H9 (cell line): ENCODE results near the gene TMTC2. TPM values are rescaled to one million over a fixed set of nuclear protein-coding genes. Genes with fewer than 3 reads are reported as not detected.

Experiments
- DNase-seq: peaks from one replicate; pipeline ENCODE4 v3.0.0-alpha.2; 2017
- H2AFZ ChIP-seq: one replicate; pipeline ENCODE4 v1.6.1; 2013; ENCODE audit warnings: mild to moderate bottlenecking, low read length, control low read depth, moderate library complexity
- H2AK5ac ChIP-seq: 2 replicates; pipeline ENCODE4 v1.6.1; 2013; ENCODE audit warnings: low read length, control low read depth, mixed read lengths; ENCODE audit not compliant: insufficient read length
- H2BK120ac ChIP-seq: one replicate; pipeline ENCODE4 v1.6.1; 2013; ENCODE audit warnings: low read depth, mild to moderate bottlenecking, low read length, control low read depth, inconsistent platforms; ENCODE audit not compliant: poor library complexity, severe bottlenecking
- H2BK12ac ChIP-seq: 2 replicates; pipeline ENCODE4 v1.6.1; 2013; ENCODE audit warnings: low read length, control low read depth, mixed read lengths, low read depth; ENCODE audit not compliant: insufficient read length
- H2BK15ac ChIP-seq: 2 replicates; pipeline ENCODE4 v1.6.1; 2013; ENCODE audit warnings: low read depth, low read length, control low read depth
- H2BK20ac ChIP-seq: one replicate; pipeline ENCODE4 v1.6.1; 2013; ENCODE audit warnings: low read depth, mild to moderate bottlenecking, low read length, control low read depth, inconsistent platforms; ENCODE audit not compliant: poor library complexity, severe bottlenecking
- H2BK5ac ChIP-seq: 2 replicates; pipeline ENCODE4 v1.6.1; 2013; ENCODE audit warnings: low read length, control low read depth, mixed read lengths; ENCODE audit not compliant: insufficient read length
- H3K14ac ChIP-seq: 2 replicates; pipeline ENCODE4 v1.6.1; 2013; ENCODE audit warnings: low read length, control low read depth; ENCODE audit not compliant: insufficient read depth
- H3K18ac ChIP-seq: 2 replicates; pipeline ENCODE4 v1.6.1; 2013; ENCODE audit warnings: low read depth, mild to moderate bottlenecking, mixed read lengths, low read length, control low read depth; ENCODE audit not compliant: insufficient read length
- H3K23ac ChIP-seq: 2 replicates; pipeline ENCODE4 v1.6.1; 2013; ENCODE audit warnings: low read length, control low read depth, mixed read lengths, low read depth; ENCODE audit not compliant: insufficient read length
- H3K23me2 ChIP-seq: 2 replicates; pipeline ENCODE4 v1.6.1; 2013; ENCODE audit warnings: low read depth, mild to moderate bottlenecking, mixed read lengths, low read length, control low read depth; ENCODE audit not compliant: insufficient read length, poor library complexity, severe bottlenecking
- H3K27ac ChIP-seq: 2 replicates; pipeline ENCODE4 v1.5.1; 2013; ENCODE audit warnings: low read length, control low read depth, mixed read lengths, low read depth; ENCODE audit not compliant: insufficient read length
- H3K27me3 ChIP-seq: 2 replicates; pipeline ENCODE4 v1.6.1; 2013; ENCODE audit warnings: low read length, control low read depth, inconsistent platforms; ENCODE audit not compliant: insufficient read depth
- H3K4ac ChIP-seq: 2 replicates; pipeline ENCODE4 v1.6.1; 2013; ENCODE audit warnings: low read depth, mild to moderate bottlenecking, control low read depth, inconsistent platforms, low read length, moderate library complexity
- H3K4me1 ChIP-seq: 2 replicates; pipeline ENCODE4 v1.6.1; 2013; ENCODE audit warnings: low read length, control low read depth, inconsistent platforms; ENCODE audit not compliant: insufficient read depth
- H3K4me2 ChIP-seq: 2 replicates; pipeline ENCODE4 v1.6.1; 2013; ENCODE audit warnings: low read length, control low read depth, mixed read lengths; ENCODE audit not compliant: insufficient read length, insufficient read depth
- H3K56ac ChIP-seq: 2 replicates; pipeline ENCODE4 v1.6.1; 2013; ENCODE audit warnings: low read depth, mild to moderate bottlenecking, mixed read lengths, low read length, control low read depth; ENCODE audit not compliant: insufficient read length
- H3K79me1 ChIP-seq: 2 replicates; pipeline ENCODE4 v1.6.1; 2013; ENCODE audit warnings: low read depth, mild to moderate bottlenecking, moderate library complexity, low read length, control low read depth, inconsistent platforms; ENCODE audit not compliant: insufficient read depth, poor library complexity, severe bottlenecking
- H3K79me2 ChIP-seq: 2 replicates; pipeline ENCODE4 v1.6.1; 2013; ENCODE audit warnings: low read length, control low read depth, inconsistent platforms; ENCODE audit not compliant: insufficient read depth
- H3K9ac ChIP-seq: 2 replicates; pipeline ENCODE4 v1.6.1; 2013; ENCODE audit warnings: low read length, control low read depth, mixed read lengths; ENCODE audit not compliant: insufficient read length; ENCODE audit errors: extremely low read depth
- H3K9me3 ChIP-seq: one replicate; pipeline ENCODE4 v1.6.1; 2013; ENCODE audit warnings: low read depth, low read length, inconsistent platforms; ENCODE audit not compliant: control insufficient read depth
- H3T11ph ChIP-seq: one replicate; pipeline ENCODE4 v1.6.1; 2013; ENCODE audit warnings: mild to moderate bottlenecking, low read length, control low read depth, inconsistent platforms
- H4K20me1 ChIP-seq: one replicate; pipeline ENCODE4 v1.6.1; 2013; ENCODE audit not compliant: control insufficient read depth, insufficient read length, insufficient read depth
- H4K5ac ChIP-seq: 2 replicates; pipeline ENCODE4 v1.6.1; 2013; ENCODE audit warnings: low read depth, mild to moderate bottlenecking, mixed read lengths, low read length, control low read depth; ENCODE audit not compliant: insufficient read length
- H4K8ac ChIP-seq: replicated peaks from 2 replicates; pipeline ENCODE4 v1.6.1; 2013; ENCODE audit warnings: low read length, control low read depth, mixed read lengths, low read depth; ENCODE audit not compliant: insufficient read length
- H4K91ac ChIP-seq: 2 replicates; pipeline ENCODE4 v1.6.1; 2013; ENCODE audit warnings: low read depth, mild to moderate bottlenecking, moderate library complexity, mixed read lengths, low read length, control low read depth; ENCODE audit not compliant: insufficient read length
- H3K27ac Mint-ChIP-seq, 3 experiments: 2 replicates in 2 of 3; 3 replicates in 1 of 3; pipeline ENCODE4 v1.8.0; 2020 to 2021; ENCODE audit warnings: mixed read lengths in 3 of 3, mild to moderate bottlenecking in 1 of 3, moderate library complexity in 1 of 3
- H3K27me3 Mint-ChIP-seq: 2 replicates; pipeline ENCODE4 v1.8.0; 2021; ENCODE audit warnings: low read depth, mild to moderate bottlenecking, moderate library complexity, mixed read lengths
- H3K36me3 Mint-ChIP-seq, 3 experiments: 2 replicates in 2 of 3; 3 replicates in 1 of 3; pipeline ENCODE4 v1.8.0; 2020 to 2021; ENCODE audit warnings: low read depth in 3 of 3, mixed read lengths in 3 of 3; ENCODE audit not compliant: insufficient read depth in 1 of 3
- H3K4me1 Mint-ChIP-seq, 2 experiments: 2 replicates each; pipeline ENCODE4 v1.8.0; 2020; ENCODE audit warnings: mixed read lengths in 2 of 2
- H3K4me3 Mint-ChIP-seq, 2 experiments: 2 replicates in 1 of 2; 3 replicates in 1 of 2; pipeline ENCODE4 v1.8.0; 2020 to 2021; ENCODE audit warnings: mild to moderate bottlenecking in 2 of 2, mixed read lengths in 2 of 2, moderate library complexity in 1 of 2
- H3K9me3 Mint-ChIP-seq, 2 experiments: 2 replicates in 1 of 2; 3 replicates in 1 of 2; pipeline ENCODE4 v1.8.0; 2020; ENCODE audit warnings: mild to moderate bottlenecking in 2 of 2, mixed read lengths in 2 of 2, moderate library complexity in 1 of 2
- WGBS: extraction: QIAGEN DNeasy Blood & Tissue Kit; methylation state at CpG from one replicate; pipeline ENCODE4 v1.1.7; 2013; ENCODE audit warnings: missing lambda C conversion rate, low lambda C conversion rate, mixed read lengths; ENCODE audit not compliant: insufficient read length; ENCODE audit errors: extremely low coverage; 5-methylcytosine and 5-hydroxymethylcytosine counted together
- total RNA-seq: library from RNA; stranded (reverse); gene quantifications from 2 replicates; pipeline ENCODE4 v1.2.1, GENCODE V29; 2021
- TF ChIP-seq, protein P1 (sequence below): fragments of 200-600 bp; sonication (generic); conservative IDR thresholded peaks from 3 replicates; pipeline ENCODE4 v1.8.0; 2021; ENCODE audit warnings: antibody characterized with exemption, mild to moderate bottlenecking

The TMTC2 gene
- total RNA-seq, 1 experiment from 2014 or later, result 3.1 TPM

DNA sequence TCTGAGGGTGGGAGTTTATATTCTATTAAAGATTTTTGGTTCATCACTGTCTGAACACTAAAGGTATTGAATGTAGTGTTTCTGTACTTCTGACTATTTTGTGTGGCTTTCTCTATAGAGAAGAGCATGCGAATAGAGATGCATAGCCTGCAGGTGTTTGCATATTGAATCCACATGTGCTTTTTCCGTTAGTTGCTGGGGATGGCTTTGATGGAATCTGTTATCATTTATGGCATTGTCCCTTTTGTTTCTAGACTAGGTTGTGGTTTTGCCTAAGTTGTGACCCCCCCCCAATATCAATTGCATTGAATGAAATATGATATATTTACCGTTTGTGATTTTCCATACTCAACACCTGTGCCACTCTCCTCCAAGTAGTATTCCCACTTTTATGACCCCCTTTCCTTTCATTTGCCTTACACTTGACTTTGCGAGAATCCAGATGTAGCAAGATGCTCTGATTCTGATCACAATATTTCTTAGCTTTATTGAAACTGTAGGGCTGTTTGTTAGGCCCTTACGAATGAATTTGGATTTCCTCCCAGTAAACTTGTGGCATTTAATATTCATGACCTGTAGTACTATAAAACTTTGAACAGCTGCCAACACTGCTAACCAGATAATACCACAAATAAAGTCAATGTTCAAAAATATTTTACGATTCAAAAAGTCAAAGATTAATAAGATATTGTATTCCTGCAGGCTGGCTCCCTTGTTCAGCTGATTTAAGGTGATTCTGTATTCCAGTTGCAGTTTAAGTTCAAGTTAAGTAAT lies 176.4 kb downstream of the TMTC2 start:
- Histone ChIP-seq H2AK5ac (no peak overlapping the region), H3K4ac (no peak overlapping the region), H2BK5ac (no peak overlapping the region), H4K91ac (no peak overlapping the region), H3K27me3 (no peaks in the 10 kb centered on the region), H3K79me2 (no peaks in the 10 kb centered on the region), H3K4me2 (no peak overlapping the region), H2AFZ (no peak overlapping the region), H2BK20ac (no peak overlapping the region), H3K23ac (no peak overlapping the region), H2BK15ac (no peak overlapping the region), H3K27ac (no peak overlapping the region), H2BK120ac (no peak overlapping the region), H3K14ac (no peak overlapping the region), H3T11ph (no peak overlapping the region), H4K20me1 (no peaks in the 10 kb centered on the region), H4K5ac (no peak overlapping the region), H2BK12ac (no peak overlapping the region), H3K9me3 (no peaks in the 10 kb centered on the region), H3K18ac (no peak overlapping the region), H3K79me1 (no peaks in the 10 kb centered on the region), H3K56ac (no peak overlapping the region), H3K4me1 (peaks cover 2% of the 10 kb centered on the region; the same call in 1 of the 2 replicates), H4K8ac (no peak overlapping the region), H3K9ac (no peak overlapping the region), H3K23me2 (no peaks in the 10 kb centered on the region)
- no peak overlapping the region for H3K27ac Mint-ChIP-seq
- TF ChIP-seq, protein P1, sequence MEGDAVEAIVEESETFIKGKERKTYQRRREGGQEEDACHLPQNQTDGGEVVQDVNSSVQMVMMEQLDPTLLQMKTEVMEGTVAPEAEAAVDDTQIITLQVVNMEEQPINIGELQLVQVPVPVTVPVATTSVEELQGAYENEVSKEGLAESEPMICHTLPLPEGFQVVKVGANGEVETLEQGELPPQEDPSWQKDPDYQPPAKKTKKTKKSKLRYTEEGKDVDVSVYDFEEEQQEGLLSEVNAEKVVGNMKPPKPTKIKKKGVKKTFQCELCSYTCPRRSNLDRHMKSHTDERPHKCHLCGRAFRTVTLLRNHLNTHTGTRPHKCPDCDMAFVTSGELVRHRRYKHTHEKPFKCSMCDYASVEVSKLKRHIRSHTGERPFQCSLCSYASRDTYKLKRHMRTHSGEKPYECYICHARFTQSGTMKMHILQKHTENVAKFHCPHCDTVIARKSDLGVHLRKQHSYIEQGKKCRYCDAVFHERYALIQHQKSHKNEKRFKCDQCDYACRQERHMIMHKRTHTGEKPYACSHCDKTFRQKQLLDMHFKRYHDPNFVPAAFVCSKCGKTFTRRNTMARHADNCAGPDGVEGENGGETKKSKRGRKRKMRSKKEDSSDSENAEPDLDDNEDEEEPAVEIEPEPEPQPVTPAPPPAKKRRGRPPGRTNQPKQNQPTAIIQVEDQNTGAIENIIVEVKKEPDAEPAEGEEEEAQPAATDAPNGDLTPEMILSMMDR, result no peak
- no peak for DNase-seq
- no peaks in the 10 kb centered on the region; a peak in 2 of 7 replicates for H3K36me3 Mint-ChIP-seq
- no peaks in the 10 kb centered on the region for H3K9me3 Mint-ChIP-seq
- H3K4me1 Mint-ChIP-seq, result peaks cover 18 to 22% of the 10 kb centered on the region in 2 experiments
- no CpG with 5 or more reads among the region's 6 CpGs for WGBS
- H3K27me3 Mint-ChIP-seq, result no peaks in the 10 kb centered on the region
- no peak overlapping the region for H3K4me3 Mint-ChIP-seq
